Prostate gland (tissue), 2 donors: ENCODE measurements around the gene WWOX.

ENCODE experiments used
- CTCF ChIP-seq, 4 experiments: fragments of 200-600 bp in 2 of 4; fragments of 450-650 bp in 2 of 4; sonication (generic) in 2 of 4; IDR thresholded peaks; 1 replicate in 3 of 4; 2 replicates in 1 of 4; pipeline ENCODE4 v1.5.1; 2016 to 2019; ENCODE audit warnings: antibody characterized with exemption in 4 of 4, mild to moderate bottlenecking in 2 of 4, moderate library complexity in 2 of 4
- POLR2A ChIP-seq: fragments of 450-650 bp; IDR thresholded peaks from one replicate; pipeline ENCODE4 v1.6.1; 2016; ENCODE audit warnings: antibody characterized with exemption, mild to moderate bottlenecking
- POLR2AphosphoS5 ChIP-seq: sonication (generic); formaldehyde crosslinking; IDR thresholded peaks from one replicate; pipeline ENCODE4 v1.6.1; 2017; ENCODE audit warnings: antibody characterized with exemption

GRCh38 chr16:78213751-78214150 is 114.3 kb downstream of the WWOX start:
- TF ChIP-seq POLR2AphosphoS5 (no peak), CTCF (IDR thresholded peaks at IDR 0.05) (no peak), POLR2A (no peak)
